H1 (cell line): ENCODE results near the gene OR2V2. TPM values are rescaled to one million over a fixed set of nuclear protein-coding genes. Genes with fewer than 3 reads are reported as not detected.

Source experiments
- CTCF ChIA-PET: fragments of 300-600 bp; sonication (Branson Sonifier 250); formaldehyde crosslinking; loops from one replicate; lab custom pipeline; 2021; ENCODE audit not compliant: partially characterized antibody; lab: Charles Lee
- POLR2A ChIA-PET: fragments of 300-600 bp; sonication (Branson Sonifier 250); formaldehyde crosslinking; loops from one replicate; lab custom pipeline; 2021; ENCODE audit warnings: inconsistent platforms; ENCODE audit not compliant: partially characterized antibody; lab: Charles Lee
- DNase-seq, 2 experiments: peaks; one replicate each; pipeline versions ENCODE4 v3.0.0 to v3.0.0-alpha.2; 2010 to 2022; ENCODE audit warnings: low spot score in 2 of 2, low read depth in 1 of 2, mixed read lengths in 1 of 2
- FAIRE-seq: peaks from 2 replicates; lab custom pipeline; 2011; peaks lifted over from hg19 to GRCh38; lab: Jason Lieb, UNC
- H2AFZ ChIP-seq: 2 replicates; pipeline ENCODE4 v1.8.1; 2012; ENCODE audit warnings: low read length, inconsistent platforms
- H2AK5ac ChIP-seq: 2 replicates; pipeline ENCODE4 v1.6.1; 2013; ENCODE audit warnings: low read depth, low read length
- H2BK120ac ChIP-seq: replicated peaks from 2 replicates; pipeline ENCODE3; 2013; ENCODE audit warnings: low read depth, low read length, inconsistent platforms
- H2BK12ac ChIP-seq: 2 replicates; pipeline ENCODE4 v1.6.1; 2013; ENCODE audit warnings: low read depth, low read length
- H2BK15ac ChIP-seq: 2 replicates; pipeline ENCODE4 v1.6.1; 2013; ENCODE audit warnings: low read length
- H2BK20ac ChIP-seq: 2 replicates; pipeline ENCODE4 v1.6.1; 2013; ENCODE audit warnings: low read length
- H2BK5ac ChIP-seq: 2 replicates; pipeline ENCODE4 v1.6.1; 2013; ENCODE audit warnings: low read depth, low read length
- H3K14ac ChIP-seq: 2 replicates; pipeline ENCODE4 v1.6.1; 2013; ENCODE audit warnings: inconsistent platforms; ENCODE audit not compliant: insufficient read length
- H3K18ac ChIP-seq: 2 replicates; pipeline ENCODE4 v1.6.1; 2013; ENCODE audit warnings: low read length; ENCODE audit errors: extremely low read depth
- H3K23ac ChIP-seq: 2 replicates; pipeline ENCODE4 v1.6.1; 2013; ENCODE audit warnings: inconsistent platforms; ENCODE audit not compliant: insufficient read length
- H3K23me2 ChIP-seq: 2 replicates; pipeline ENCODE4 v1.6.1; 2013; ENCODE audit warnings: low read depth, low read length
- H3K27ac ChIP-seq: 2 replicates; pipeline ENCODE4 v1.6.1; 2011; ENCODE audit warnings: low read depth, low read length, inconsistent platforms
- H3K27me3 ChIP-seq, 4 experiments: replicated peaks in 1 of 4; 1 replicate in 1 of 4; 2 replicates in 3 of 4; pipeline versions ENCODE4 v1.6.1 to v1.8.1; 2011 to 2013; ENCODE audit warnings: low read length in 3 of 4, mild to moderate bottlenecking in 3 of 4, inconsistent platforms in 2 of 4, mixed read lengths in 2 of 4, moderate library complexity in 1 of 4; ENCODE audit not compliant: control insufficient read depth in 3 of 4, insufficient read depth in 3 of 4; ENCODE audit errors: extremely low read depth in 1 of 4
- H3K36me3 ChIP-seq, 4 experiments: 2 replicates each; pipeline versions ENCODE4 v1.6.1 to v1.8.1; 2011 to 2013; ENCODE audit warnings: mild to moderate bottlenecking in 4 of 4, low read length in 3 of 4, moderate library complexity in 2 of 4, control low read depth in 1 of 4, inconsistent platforms in 1 of 4; ENCODE audit not compliant: insufficient read depth in 4 of 4, control insufficient read depth in 2 of 4
- H3K4ac ChIP-seq: replicated peaks from 2 replicates; pipeline ENCODE3; 2013; ENCODE audit warnings: low read length, low read depth, mixed read lengths, inconsistent platforms; ENCODE audit not compliant: insufficient read length
- H3K4me1 ChIP-seq, 4 experiments: replicated peaks in 1 of 4; 1 replicate in 1 of 4; 2 replicates in 3 of 4; pipeline versions ENCODE4 v1.6.1 to v1.8.1; 2011 to 2013; ENCODE audit warnings: low read length in 3 of 4, inconsistent platforms in 2 of 4, mixed read lengths in 1 of 4; ENCODE audit not compliant: insufficient read depth in 4 of 4, control insufficient read depth in 3 of 4
- H3K4me2 ChIP-seq, 2 experiments: 2 replicates each; pipeline versions ENCODE4 v1.6.1 to v1.8.1; 2011 to 2013; ENCODE audit warnings: low read depth in 2 of 2, low read length in 2 of 2, control low read depth in 1 of 2, inconsistent platforms in 1 of 2, mild to moderate bottlenecking in 1 of 2; ENCODE audit not compliant: insufficient read depth in 1 of 2
- H3K4me3 ChIP-seq, 4 experiments: fragments of 200-600, 300-600 bp in 1 of 4; sonication (generic), shearing (Covaris generic), sonication (Bioruptor Twin) in 1 of 4; 2 replicates each; pipeline versions ENCODE4 v1.5.1 to v1.8.1; 2011 to 2016; ENCODE audit warnings: low read length in 4 of 4, low read depth in 3 of 4, control low read depth in 2 of 4, inconsistent platforms in 2 of 4, mild to moderate bottlenecking in 2 of 4, mixed read lengths in 1 of 4, moderate library complexity in 1 of 4; ENCODE audit not compliant: insufficient read depth in 2 of 4; ENCODE audit errors: extremely low read depth in 1 of 4
- H3K56ac ChIP-seq: replicated peaks from 2 replicates; pipeline ENCODE3; 2013; ENCODE audit warnings: low read depth, mild to moderate bottlenecking, mixed read lengths, low read length, inconsistent platforms; ENCODE audit not compliant: insufficient read length
- H3K79me1 ChIP-seq: 2 replicates; pipeline ENCODE4 v1.6.1; 2013; ENCODE audit warnings: low read depth, low read length, control low read depth
- H3K79me2 ChIP-seq, 2 experiments: 2 replicates each; pipeline versions ENCODE4 v1.6.1 to v1.8.1; 2012 to 2013; ENCODE audit warnings: low read length in 2 of 2, mild to moderate bottlenecking in 2 of 2, inconsistent platforms in 1 of 2; ENCODE audit not compliant: insufficient read depth in 2 of 2, control insufficient read depth in 1 of 2
- H3K9ac ChIP-seq, 4 experiments: replicated peaks in 1 of 4; 1 replicate in 1 of 4; 2 replicates in 3 of 4; pipeline versions ENCODE4 v1.6.1 to v1.8.1; 2011 to 2013; ENCODE audit warnings: low read depth in 3 of 4, low read length in 3 of 4, control low read depth in 2 of 4, mild to moderate bottlenecking in 2 of 4, moderate library complexity in 2 of 4, inconsistent platforms in 1 of 4; ENCODE audit errors: extremely low read depth in 1 of 4
- H3K9me3 ChIP-seq, 2 experiments: 2 replicates each; pipeline versions ENCODE4 v1.6.1 to v1.8.1; 2012 to 2013; ENCODE audit warnings: mild to moderate bottlenecking in 2 of 2, moderate library complexity in 2 of 2, control low read depth in 1 of 2, inconsistent platforms in 1 of 2, low read depth in 1 of 2, low read length in 1 of 2, mixed read lengths in 1 of 2; ENCODE audit not compliant: insufficient read depth in 2 of 2
- H4K20me1 ChIP-seq, 2 experiments: replicated peaks in 1 of 2; 2 replicates each; pipeline versions ENCODE3 to v1.8.1; 2011 to 2013; ENCODE audit warnings: inconsistent platforms in 2 of 2, low read length in 2 of 2, mild to moderate bottlenecking in 1 of 2; ENCODE audit not compliant: insufficient read depth in 2 of 2, control insufficient read depth in 1 of 2
- H4K5ac ChIP-seq: 2 replicates; pipeline ENCODE4 v1.6.1; 2013; ENCODE audit warnings: low read length, low read depth, mixed read lengths, inconsistent platforms; ENCODE audit not compliant: insufficient read length
- H4K8ac ChIP-seq: 2 replicates; pipeline ENCODE4 v1.8.0; 2013; ENCODE audit warnings: mild to moderate bottlenecking, moderate library complexity, low read length, inconsistent platforms; ENCODE audit not compliant: insufficient read depth; ENCODE audit errors: extremely low read depth
- H4K91ac ChIP-seq: replicated peaks from 2 replicates; pipeline ENCODE3; 2013; ENCODE audit warnings: low read length, mixed read lengths, inconsistent platforms; ENCODE audit not compliant: insufficient read length
- CTBP2 ChIP-seq: IDR thresholded peaks from 2 replicates; pipeline ENCODE4 v1.7.0; 2011; ENCODE audit warnings: borderline replicate concordance, mild to moderate bottlenecking, moderate library complexity, mixed read lengths, low read length; ENCODE audit not compliant: insufficient read depth, insufficient read length
- CTCF ChIP-seq, 3 experiments: IDR thresholded peaks; 1 replicate in 2 of 3; 2 replicates in 1 of 3; pipeline versions ENCODE4 v1.5.1 to v1.6.1; 2011; ENCODE audit warnings: low read length in 3 of 3, mild to moderate bottlenecking in 3 of 3, inconsistent platforms in 2 of 3, low read depth in 1 of 3, moderate library complexity in 1 of 3; ENCODE audit not compliant: insufficient read depth in 1 of 3; ENCODE audit errors: control extremely low read depth in 1 of 3
- RXRA ChIP-seq: IDR thresholded peaks from 2 replicates; pipeline ENCODE4 v1.6.1; 2011; ENCODE audit warnings: low read depth, mild to moderate bottlenecking, low read length, moderate library complexity; ENCODE audit not compliant: insufficient read depth
- whole genome bisulfite sequencing, 2 experiments: shearing (Covaris generic) in 1 of 2; methylation state at CpG; one replicate each; pipeline versions ENCODE4 v1.1.6 to v1.1.7; 2013 to 2015; ENCODE audit warnings: low lambda C conversion rate in 2 of 2, mixed read lengths in 2 of 2, inconsistent platforms in 1 of 2, low coverage in 1 of 2, missing lambda C conversion rate in 1 of 2; ENCODE audit not compliant: insufficient replicate concordance in 2 of 2, insufficient coverage in 1 of 2, insufficient read length in 1 of 2; ENCODE audit errors: extremely low coverage in 1 of 2, missing lambda C conversion rate in 1 of 2; 5-methylcytosine and 5-hydroxymethylcytosine counted together
- polyA plus RNA-seq, 7 experiments: library from polyadenylated mRNA; depleted of rRNA in 3 of 7; stranded (reverse) in 5 of 7; unstranded in 2 of 7; fragments of >200 nt in 5 of 7; fragments of 200-250 nt in 2 of 7; gene quantifications; 1 replicate in 5 of 7; 2 replicates in 1 of 7; 4 replicates in 1 of 7; pipeline versions ENCODE4 v1.2.1 to v1.2.3, GENCODE V29; 2011 to 2013; ENCODE audit warnings: missing spikeins in 2 of 7, mixed read lengths in 2 of 7
- total RNA-seq: library from RNA; stranded (reverse); fragmentation: NEBNext Ultra II Directional; extraction: Animal tissue kit (Norgen Biotek cat#: 25700); gene quantifications from 2 replicates; pipeline ENCODE4 v1.2.1, GENCODE V29; 2021

The OR2V2 gene
- total and polyA plus RNA-seq, 2 of the 8 experiments (the other 6 are each of a cell fraction or from before 2014, with no cell fraction given): not detected

- H3K27me3 ChIP-seq: no peaks in the 10 kb centered on the region; a peak in 1 of 7 replicates
- CTCF ChIA-PET: interaction anchor here (1.5 to 1.6 kb wide), 2 partner anchors 15 to 19 kb away, joined by 4 to 5 read pairs; no protein-coding TSS in a partner anchor
- no peak overlapping the region for H3K27ac ChIP-seq
- no peaks in the 10 kb centered on the region for H4K20me1 ChIP-seq
- DNase-seq: no peak
- TF ChIP-seq CTCF (IDR thresholded peaks at IDR 0.05; ENCODE audit: control extremely low read depth in 1 of 3, insufficient read depth in 1 of 3, low read depth in 1 of 3, low read length in 3 of 3) (no peak), CTBP2 (no peak), RXRA (no peak)
- TF ChIP-seq, all 59 proteins: peak for 0
- H2AK5ac ChIP-seq: no peak overlapping the region
- no peak overlapping the region for H2AFZ ChIP-seq
- POLR2A ChIA-PET: no interaction called here
- H3K4me2 ChIP-seq: no peak overlapping the region
- H3K79me2 ChIP-seq: no peaks in the 10 kb centered on the region
- H4K8ac ChIP-seq: no peak overlapping the region
- no peak overlapping the region for H3K18ac ChIP-seq
- H3K9me3 ChIP-seq: peaks cover 4 to 5% of the 10 kb centered on the region in 2 experiments; a peak in 2 of 4 replicates
- H3K4me1 ChIP-seq: no peaks in the 10 kb centered on the region
- H3K23me2 ChIP-seq: no peaks in the 10 kb centered on the region
- no peak overlapping the region for H2BK12ac ChIP-seq
- H4K91ac ChIP-seq: no peak overlapping the region
- H2BK15ac ChIP-seq: no peak overlapping the region
- H3K36me3 ChIP-seq: no peaks in the 10 kb centered on the region
- FAIRE-seq: no peak
- H3K4me3 ChIP-seq: no peak overlapping the region
- 83% methylated on average over 3 of the region's 3 CpGs; no CpG with 5 or more reads in 1 of the 2 experiments for WGBS, 2 experiments
- no peak overlapping the region for H2BK120ac ChIP-seq
- no peak overlapping the region for H3K56ac ChIP-seq
- no peak overlapping the region for H4K5ac ChIP-seq
- H3K23ac ChIP-seq: no peak overlapping the region
- no peak overlapping the region for H3K9ac ChIP-seq
- no peak overlapping the region for H3K14ac ChIP-seq
- no peak overlapping the region for H2BK20ac ChIP-seq
- no peaks in the 10 kb centered on the region for H3K79me1 ChIP-seq
- no peak overlapping the region for H3K4ac ChIP-seq
- H2BK5ac ChIP-seq: no peak overlapping the region
Observed at GRCh38 chr5:181140766-181141165, 6.6 kb upstream of the OR2V2 start.
